ENCODE results near the gene SNAP47. TPM values are rescaled to one million over a fixed set of nuclear protein-coding genes. Genes with fewer than 3 reads are reported as not detected.

The SNAP47 gene
- polyA plus RNA-seq, 1 experiment, result 44.8 TPM

GRCh38 chr1:227794817-227795192 lies 59.6 kb downstream of the SNAP47 start:
- Histone ChIP-seq H3K9me3 (ENCODE audit: control insufficient read depth, insufficient read depth, low read length) (no peaks in the 10 kb centered on the region; the same call in 1 of the 2 replicates), H3K27ac (ENCODE audit: low read depth, low read length) (peak overlapping the region; percentile 89), H3K4me3 (ENCODE audit: low read depth, low read length) (peak overlapping the region; percentile 20; the same call in 1 of the 2 replicates), H3K27me3 (ENCODE audit: control insufficient read depth, insufficient read depth, low read length) (peaks cover 12% of the 10 kb centered on the region)
- ChIA-PET POLR2A (interaction anchor here (0.7 to 1.2 kb wide), 4 partner anchors 11 to 288 kb away, joined by 3 to 6 read pairs (median 3); partner anchors contain the start of genes ARF1 and WNT9A), CTCF (interaction anchor here (1.4 kb wide), 1 partner anchor 159 kb away, joined by 4 read pairs; no protein-coding TSS in a partner anchor)
- TF ChIP-seq CTCF (IDR thresholded peaks at IDR 0.05; ENCODE audit: low read depth, low read length), result no peak
- no peak for DNase-seq (ENCODE audit: low read depth, low spot score)

- CTCF ChIA-PET, result interaction anchor here (0.7 kb wide), 1 partner anchor 11 kb away, joined by 3 read pairs; no protein-coding TSS in a partner anchor
- Histone ChIP-seq H3K4me3 (ENCODE audit: low read depth, low read length) (no peak overlapping the region), H3K9me3 (ENCODE audit: control insufficient read depth, insufficient read depth, low read length) (no peaks in the 10 kb centered on the region; the same call in 1 of the 2 replicates), H3K27ac (ENCODE audit: low read depth, low read length) (no peak overlapping the region), H3K27me3 (ENCODE audit: control insufficient read depth, insufficient read depth, low read length) (peaks cover 12% of the 10 kb centered on the region)
- TF ChIP-seq CTCF (IDR thresholded peaks at IDR 0.05; ENCODE audit: low read depth, low read length), result no peak
- POLR2A ChIA-PET, result no interaction called here
- DNase-seq (ENCODE audit: low read depth, low spot score), result no peak
These were observed 60.5 kb downstream of the SNAP47 start for GRCh38 chr1:227795732-227796131.

GRCh38 chr1:227796359-227796915 lies 61.2 kb downstream of the SNAP47 start:
- H3K27me3 ChIP-seq (ENCODE audit: control insufficient read depth, insufficient read depth, low read length), result peaks cover 12% of the 10 kb centered on the region
- DNase-seq (ENCODE audit: low read depth, low spot score), result no peak
- no peak for TF ChIP-seq CTCF (IDR thresholded peaks at IDR 0.05; ENCODE audit: low read depth, low read length)

GRCh38 chr1:227797144-227797543 lies 61.9 kb downstream of the SNAP47 start:
- DNase-seq (ENCODE audit: low read depth, low spot score), result no peak
- POLR2A ChIA-PET, result no interaction called here

More at GRCh38 chr1:227796359-227796915, 61.2 kb downstream of the SNAP47 start:
- ChIA-PET POLR2A (no interaction called here), CTCF (no interaction called here)
- H3K4me3 ChIP-seq (ENCODE audit: low read depth, low read length), result no peak overlapping the region
- H3K9me3 ChIP-seq (ENCODE audit: control insufficient read depth, insufficient read depth, low read length), result no peaks in the 10 kb centered on the region; the same call in 1 of the 2 replicates
- no peak overlapping the region for H3K27ac ChIP-seq (ENCODE audit: low read depth, low read length)

More at GRCh38 chr1:227797144-227797543, 61.9 kb downstream of the SNAP47 start:
- Histone ChIP-seq H3K4me3 (ENCODE audit: low read depth, low read length) (no peak overlapping the region), H3K9me3 (ENCODE audit: control insufficient read depth, insufficient read depth, low read length) (no peaks in the 10 kb centered on the region; the same call in 1 of the 2 replicates), H3K27ac (ENCODE audit: low read depth, low read length) (no peak overlapping the region), H3K27me3 (ENCODE audit: control insufficient read depth, insufficient read depth, low read length) (peaks cover 12% of the 10 kb centered on the region)
- CTCF ChIA-PET, result no interaction called here
- no peak for TF ChIP-seq CTCF (IDR thresholded peaks at IDR 0.05; ENCODE audit: low read depth, low read length)
